Tibial nerve (tissue), 4 donors: ENCODE results near the gene ABCB11. TPM values are rescaled to one million over a fixed set of nuclear protein-coding genes. Genes with fewer than 3 reads are reported as not detected.

Experiments
- DNase-seq, 2 donors: peaks; one replicate each; pipeline ENCODE4 v3.0.0-alpha.2; 2019; ENCODE audit warnings: low spot score in 2 of 2
- H3K27ac ChIP-seq, 4 donors: fragments of 200-600 bp; sonication (generic) in 3 of 4; one replicate each; pipeline ENCODE4 v1.5.1; 2017 to 2019; ENCODE audit warnings: mild to moderate bottlenecking in 1 of 4
- H3K27me3 ChIP-seq, 2 donors: fragments of 200-600 bp; sonication (generic) in 1 of 2; one replicate each; pipeline versions ENCODE4 v1.5.1 to v1.6.0; 2017 to 2019
- H3K36me3 ChIP-seq, 3 donors: fragments of 200-600 bp; sonication (generic); one replicate each; pipeline ENCODE4 v1.5.1; 2018 to 2019
- H3K4me1 ChIP-seq, 4 donors: fragments of 200-600 bp; sonication (generic) in 3 of 4; one replicate each; pipeline ENCODE4 v1.5.1; 2017 to 2019
- H3K4me3 ChIP-seq, 4 donors: fragments of 200-600 bp; sonication (generic) in 3 of 4; one replicate each; pipeline ENCODE4 v1.5.1; 2017 to 2019; ENCODE audit warnings: mild to moderate bottlenecking in 1 of 4, moderate library complexity in 1 of 4
- H3K9me3 ChIP-seq, 4 donors: fragments of 200-600 bp; sonication (generic) in 3 of 4; one replicate each; pipeline ENCODE4 v1.5.1; 2017 to 2019
- EP300 ChIP-seq, 2 donors: sonication (generic); formaldehyde crosslinking; IDR thresholded peaks; one replicate each; pipeline ENCODE4 v1.6.1; 2017; ENCODE audit warnings: antibody characterized with exemption in 2 of 2, mild to moderate bottlenecking in 1 of 2
- POLR2A ChIP-seq, 2 donors: fragments of 450-650 bp; IDR thresholded peaks; one replicate each; pipeline ENCODE4 v1.6.1; 2017; ENCODE audit warnings: antibody characterized with exemption in 2 of 2, mild to moderate bottlenecking in 2 of 2, moderate library complexity in 2 of 2
- WGBS, 2 donors: methylation state at CpG; one replicate each; pipeline ENCODE4 v1.1.5; 2018; 5-methylcytosine and 5-hydroxymethylcytosine counted together
- total RNA-seq, 4 donors: library from RNA; depleted of rRNA; stranded (reverse); fragments of >200 nt; gene quantifications; one replicate each; pipeline ENCODE4 v1.1.0, GENCODE V29; 2016
- TF ChIP-seq, protein P1 (sequence below), 5 experiments: fragments of 200-600 bp in 3 of 5; fragments of 450-650 bp in 2 of 5; sonication (generic) in 3 of 5; IDR thresholded peaks; one replicate each; pipeline ENCODE4 v1.5.1; 2016 to 2019; ENCODE audit warnings: antibody characterized with exemption in 5 of 5, mild to moderate bottlenecking in 3 of 5, moderate library complexity in 2 of 5

ABCB11 gene
- total RNA-seq, 4 donors from 2014 or later = 0.30 to 0.63 (median 0.39) TPM; not detected in 1

DNA sequence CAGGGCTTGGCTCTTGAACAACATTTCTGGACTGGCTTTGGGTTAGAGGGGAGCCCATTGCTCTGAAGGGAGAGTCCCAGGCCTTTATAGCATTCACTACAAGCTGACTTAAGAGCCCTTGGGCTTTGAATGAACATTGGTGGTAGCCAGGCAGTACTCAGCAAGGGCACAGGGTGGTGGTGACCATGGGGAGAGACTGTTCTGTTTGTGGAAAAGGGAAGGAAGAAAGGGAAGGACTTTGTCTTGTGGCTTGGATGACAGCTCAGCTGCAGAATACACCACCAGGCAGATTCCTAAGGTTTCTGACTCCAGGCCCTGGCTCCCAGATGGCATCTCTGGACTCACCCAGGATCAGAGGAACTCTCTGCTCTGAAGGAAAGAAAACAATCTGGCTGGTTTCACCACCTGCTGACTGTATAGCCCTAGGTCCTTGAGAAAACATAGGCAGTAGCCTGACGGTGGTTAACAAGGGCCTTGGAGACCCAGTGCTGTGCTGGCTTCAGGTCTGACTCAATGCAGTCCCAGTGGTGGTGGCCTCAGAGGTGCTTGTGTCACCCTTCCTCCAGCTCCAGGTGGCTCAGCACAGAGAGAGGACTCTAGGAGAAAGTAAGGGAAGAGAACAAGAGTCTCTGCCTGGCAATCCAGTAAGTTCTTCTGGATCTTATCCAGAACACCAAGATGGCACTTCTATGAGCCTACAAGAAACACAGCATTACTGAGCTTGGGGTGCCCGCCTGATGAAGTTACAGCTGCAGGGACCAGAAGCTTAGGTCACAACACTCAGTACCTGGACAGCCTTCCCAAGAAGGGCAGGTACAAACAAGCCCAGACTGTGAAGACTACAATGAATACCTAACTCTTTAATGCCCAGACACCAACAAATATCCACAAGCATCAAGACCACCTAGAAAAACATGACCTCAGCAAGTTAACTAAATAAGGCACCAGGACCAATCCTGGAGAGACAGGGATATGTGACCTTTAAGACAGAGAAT is 16.4 kb upstream of the ABCB11 start:
- Histone ChIP-seq H3K27me3 (no peaks in the 10 kb centered on the region), H3K36me3 (no peaks in the 10 kb centered on the region), H3K4me1 (no peaks in the 10 kb centered on the region), H3K9me3 (peaks cover 0 to 25% (median 0%) of the 10 kb centered on the region in 4 donors), H3K27ac (no peak overlapping the region), H3K4me3 (no peak overlapping the region)
- DNase-seq = no peak
- TF ChIP-seq, protein P1, sequence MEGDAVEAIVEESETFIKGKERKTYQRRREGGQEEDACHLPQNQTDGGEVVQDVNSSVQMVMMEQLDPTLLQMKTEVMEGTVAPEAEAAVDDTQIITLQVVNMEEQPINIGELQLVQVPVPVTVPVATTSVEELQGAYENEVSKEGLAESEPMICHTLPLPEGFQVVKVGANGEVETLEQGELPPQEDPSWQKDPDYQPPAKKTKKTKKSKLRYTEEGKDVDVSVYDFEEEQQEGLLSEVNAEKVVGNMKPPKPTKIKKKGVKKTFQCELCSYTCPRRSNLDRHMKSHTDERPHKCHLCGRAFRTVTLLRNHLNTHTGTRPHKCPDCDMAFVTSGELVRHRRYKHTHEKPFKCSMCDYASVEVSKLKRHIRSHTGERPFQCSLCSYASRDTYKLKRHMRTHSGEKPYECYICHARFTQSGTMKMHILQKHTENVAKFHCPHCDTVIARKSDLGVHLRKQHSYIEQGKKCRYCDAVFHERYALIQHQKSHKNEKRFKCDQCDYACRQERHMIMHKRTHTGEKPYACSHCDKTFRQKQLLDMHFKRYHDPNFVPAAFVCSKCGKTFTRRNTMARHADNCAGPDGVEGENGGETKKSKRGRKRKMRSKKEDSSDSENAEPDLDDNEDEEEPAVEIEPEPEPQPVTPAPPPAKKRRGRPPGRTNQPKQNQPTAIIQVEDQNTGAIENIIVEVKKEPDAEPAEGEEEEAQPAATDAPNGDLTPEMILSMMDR (IDR thresholded peaks at IDR 0.05) = no peak
- TF ChIP-seq POLR2A (IDR thresholded peaks at IDR 0.05) = no peak
- TF ChIP-seq EP300 (IDR thresholded peaks at IDR 0.05) = no peak
- 84 to 95% methylated on average over 2 of the region's 2 CpGs for WGBS, 2 donors

DNA sequence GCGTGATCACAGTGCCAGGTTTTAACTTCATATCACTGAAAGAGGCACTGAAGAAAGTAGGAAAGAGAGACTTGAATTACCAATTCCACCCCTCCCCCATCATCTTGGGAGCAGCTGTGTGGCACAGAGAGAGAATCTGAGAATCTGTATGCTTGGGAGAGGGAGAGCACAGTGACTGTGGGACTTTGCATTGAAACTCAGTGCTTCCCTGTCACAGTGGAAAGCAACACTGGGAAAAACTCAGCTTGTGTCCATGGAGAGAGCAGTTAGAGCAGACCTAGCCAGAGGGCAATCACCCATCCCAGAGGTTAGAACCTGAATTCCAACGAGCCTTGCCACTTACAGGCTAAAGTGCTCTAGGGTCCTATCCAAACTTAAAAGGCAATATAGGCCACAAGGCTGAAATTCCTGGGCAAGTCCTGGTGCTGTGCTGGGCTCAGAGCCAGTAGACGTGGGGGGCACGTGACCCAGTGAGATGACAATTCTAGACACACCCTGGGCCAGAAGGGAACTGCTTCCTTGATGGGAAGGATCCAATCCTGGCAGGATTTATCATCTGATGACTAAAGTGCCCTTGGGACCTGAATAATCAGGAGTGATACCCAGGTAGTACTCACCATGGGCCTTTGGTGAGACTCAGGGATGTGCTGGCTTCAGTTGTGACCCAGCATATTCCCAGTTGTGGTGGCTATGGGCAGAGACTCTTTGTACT is 15.5 kb upstream of the ABCB11 start:
- Histone ChIP-seq H3K36me3 (no peaks in the 10 kb centered on the region), H3K4me1 (no peaks in the 10 kb centered on the region), H3K27ac (no peak overlapping the region), H3K9me3 (peaks cover 0 to 28% (median 0%) of the 10 kb centered on the region in 4 donors), H3K4me3 (no peak overlapping the region), H3K27me3 (no peaks in the 10 kb centered on the region)
- TF ChIP-seq EP300 (IDR thresholded peaks at IDR 0.05) (no peak), POLR2A (IDR thresholded peaks at IDR 0.05) (no peak)
- TF ChIP-seq, protein P1 (IDR thresholded peaks at IDR 0.05) = no peak
- WGBS, 2 donors = 78 to 92% methylated on average over 4 of the region's 4 CpGs
- no peak for DNase-seq

DNA sequence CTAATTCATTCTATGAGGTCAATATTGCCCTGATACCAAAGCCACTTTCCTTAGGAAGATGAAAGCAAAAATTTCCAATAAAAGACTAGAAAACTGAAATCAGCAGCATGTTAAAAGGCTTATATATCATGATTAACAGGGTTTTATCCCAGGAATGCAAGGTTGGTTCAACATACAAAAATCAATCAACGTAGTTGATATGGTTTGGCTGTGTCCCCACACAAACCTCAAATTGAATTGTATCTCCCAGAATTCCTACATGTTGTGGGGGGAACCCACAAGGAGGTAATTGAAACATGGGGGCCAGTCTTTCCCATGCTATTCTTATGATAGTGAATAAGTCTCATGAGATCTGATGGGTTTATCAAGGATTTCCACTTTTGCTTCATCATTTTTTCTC is 11.7 kb upstream of the ABCB11 start:
- no peaks in the 10 kb centered on the region for H3K4me1 ChIP-seq
- no peaks in the 10 kb centered on the region for H3K27me3 ChIP-seq
- H3K27ac ChIP-seq = no peak overlapping the region
- 86 to 97% methylated on average over 1 of the region's 1 CpG for WGBS, 2 donors
- no peaks in the 10 kb centered on the region for H3K36me3 ChIP-seq
- TF ChIP-seq EP300 (IDR thresholded peaks at IDR 0.05) = no peak
- TF ChIP-seq POLR2A (IDR thresholded peaks at IDR 0.05) = no peak
- TF ChIP-seq, protein P1 (IDR thresholded peaks at IDR 0.05) = no peak
- no peak for DNase-seq
- H3K9me3 ChIP-seq = peaks cover 0 to 28% (median 0%) of the 10 kb centered on the region in 4 donors
- H3K4me3 ChIP-seq = no peak overlapping the region

DNA sequence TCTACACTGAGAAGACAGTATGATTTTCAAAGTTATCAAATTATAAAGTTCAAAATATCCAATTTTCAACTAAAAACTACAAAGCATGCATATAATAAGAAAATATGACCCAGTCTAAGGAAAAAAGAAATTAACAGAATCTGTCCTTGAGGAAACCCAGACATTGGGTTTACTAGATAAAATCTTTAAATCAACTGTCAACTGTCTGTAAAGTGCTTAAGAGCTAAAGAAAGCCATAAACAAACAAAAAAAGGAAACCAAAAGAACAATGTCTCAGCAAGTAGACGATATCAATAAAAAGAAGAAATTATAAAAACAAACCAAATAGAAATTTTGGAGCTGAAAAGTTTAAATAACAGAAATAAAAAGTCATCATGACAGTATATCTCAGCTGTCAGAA is 10.5 kb upstream of the ABCB11 start:
- 68 to 76% methylated on average over 1 of the region's 1 CpG for whole genome bisulfite sequencing, 2 donors
- no peak overlapping the region for H3K4me3 ChIP-seq
- DNase-seq = no peak
- no peaks in the 10 kb centered on the region for H3K27me3 ChIP-seq
- no peaks in the 10 kb centered on the region for H3K4me1 ChIP-seq
- no peak for TF ChIP-seq EP300 (IDR thresholded peaks at IDR 0.05)
- TF ChIP-seq, protein P1 (IDR thresholded peaks at IDR 0.05) = no peak
- TF ChIP-seq POLR2A (IDR thresholded peaks at IDR 0.05) = no peak
- no peak overlapping the region for H3K27ac ChIP-seq
- H3K36me3 ChIP-seq = no peaks in the 10 kb centered on the region
- peaks cover 0 to 27% (median 0%) of the 10 kb centered on the region in 4 donors for H3K9me3 ChIP-seq
